Epithelial cell of proximal tubule (primary cell): ENCODE results near the gene GFRA1. TPM values are rescaled to one million over a fixed set of nuclear protein-coding genes. Genes with fewer than 3 reads are reported as not detected.
A peak's percentile ranks its signal among the peaks of the same experiment; 100 is the strongest.

Experiments used
- DNase-seq: peaks from one replicate; pipeline ENCODE4 v3.0.0-alpha.2; 2011; ENCODE audit warnings: low read depth
- H3K4me3 ChIP-seq: 2 replicates; pipeline ENCODE4 v1.5.1; 2011; ENCODE audit warnings: low read depth, mild to moderate bottlenecking, low read length
- CTCF ChIP-seq: conservative IDR thresholded peaks from 2 replicates; pipeline ENCODE4 v1.5.1; 2012; ENCODE audit warnings: low read depth, mild to moderate bottlenecking, low read length
- total RNA-seq: library from RNA; depleted of rRNA; stranded (reverse); fragments of >200 nt; gene quantifications from 2 replicates; pipeline ENCODE4 v1.2.3, GENCODE V29; 2015

GFRA1 gene
- total RNA-seq, 1 donor from 2014 or later: 10.6 TPM

DNA sequence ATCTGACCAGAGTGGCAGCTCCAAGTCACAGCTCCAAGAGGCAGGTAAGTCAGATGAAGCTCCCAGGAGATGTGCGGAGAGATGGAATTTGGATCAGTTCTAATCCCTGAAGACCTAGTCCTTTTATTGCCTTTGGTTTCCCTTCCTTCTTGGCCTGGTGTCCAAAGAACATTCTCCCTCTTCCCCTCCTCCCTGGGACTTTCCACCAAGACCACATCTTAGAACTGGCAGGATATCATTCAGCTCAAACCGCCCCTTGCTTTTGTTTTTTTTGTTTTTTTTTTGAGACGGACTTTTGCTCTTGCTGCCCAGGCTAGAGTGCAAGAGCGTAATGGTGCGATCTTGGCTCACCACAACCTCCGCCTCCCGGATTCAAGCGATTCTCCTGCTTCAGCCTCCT, 190.8 kb downstream of the GFRA1 start:
- no peak overlapping the region for H3K4me3 ChIP-seq
- no peak for DNase-seq
- no peak for TF ChIP-seq CTCF

- peak; percentile 81 for DNase-seq
- H3K4me3 ChIP-seq: no peak overlapping the region
- TF ChIP-seq CTCF: peak; percentile 34
Observed at GRCh38 chr10:116080553-116080952, 192.5 kb downstream of the GFRA1 start.

- no peak overlapping the region for H3K4me3 ChIP-seq
- TF ChIP-seq CTCF: peak; percentile 13
- no peak for DNase-seq
Observed at GRCh38 chr10:116079355-116079754, 193.7 kb downstream of the GFRA1 start.

- H3K4me3 ChIP-seq: no peak overlapping the region
- TF ChIP-seq CTCF: no peak
- DNase-seq: no peak
Observed at GRCh38 chr10:116076621-116077020, 196.4 kb downstream of the GFRA1 start.

DNA sequence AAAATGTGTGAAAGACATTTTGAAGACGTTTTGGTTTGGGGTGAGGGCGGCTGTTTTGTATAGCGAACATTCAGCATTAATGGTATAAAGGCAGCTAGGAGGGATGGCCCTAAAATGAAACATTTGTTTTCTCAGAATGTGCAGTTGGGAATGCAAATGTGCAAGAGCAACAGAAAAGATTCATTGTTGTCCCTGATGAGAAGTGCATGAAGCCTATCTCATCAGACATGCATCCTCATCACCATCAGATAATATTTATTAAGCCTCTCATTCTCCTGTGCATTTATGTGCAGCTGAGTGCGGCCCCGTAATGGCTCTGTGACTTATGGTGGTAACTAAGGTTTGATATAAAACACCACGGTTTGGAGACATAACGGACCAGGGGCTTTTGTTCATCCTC, 199.5 kb downstream of the GFRA1 start:
- H3K4me3 ChIP-seq: no peak overlapping the region
- TF ChIP-seq CTCF: no peak
- no peak for DNase-seq

DNA sequence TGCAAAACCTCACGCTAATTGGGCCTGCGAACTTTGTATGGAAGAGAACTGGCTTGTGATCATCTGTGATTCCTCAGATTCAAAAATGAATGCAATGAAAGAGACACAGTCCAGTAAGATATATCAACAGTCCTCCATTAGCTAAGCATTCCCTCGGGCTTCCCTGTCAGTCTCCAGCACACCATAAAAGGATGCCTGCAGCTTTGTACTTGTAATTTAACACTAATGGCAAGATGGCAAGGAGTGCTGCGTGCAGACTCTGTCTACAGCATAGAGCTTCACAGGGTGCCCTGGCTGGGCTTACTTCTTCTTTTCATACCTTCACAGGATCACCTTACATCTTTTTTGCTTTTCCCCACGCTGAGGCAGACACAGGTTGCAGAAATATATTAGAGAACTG, 200.0 kb downstream of the GFRA1 start:
- H3K4me3 ChIP-seq: no peak overlapping the region
- DNase-seq: no peak
- TF ChIP-seq CTCF: no peak

GRCh38 chr10:116071453-116072148, 201.4 kb downstream of the GFRA1 start:
- DNase-seq: no peak
- no peak overlapping the region for H3K4me3 ChIP-seq
- no peak for TF ChIP-seq CTCF
